K562 (cell line): ENCODE measurements around the gene GLDC.

ENCODE experiments used
- ATF2 ChIP-seq: sonication (generic); formaldehyde crosslinking; IDR thresholded peaks from 2 replicates; pipeline ENCODE4 v1.8.1; 2022; ENCODE audit warnings: missing genetic modification reagents
- CCAR2 ChIP-seq: fragments of 200-400 bp; formaldehyde crosslinking; IDR thresholded peaks from 2 replicates; pipeline ENCODE4 v1.6.1; 2017; ENCODE audit warnings: mild to moderate bottlenecking, low read depth, low read length
- CHD2 ChIP-seq: IDR thresholded peaks from 2 replicates; pipeline ENCODE4 v1.6.1; 2011; ENCODE audit warnings: low read depth, low read length
- COPS2 ChIP-seq: fragments of 450-650 bp; conservative IDR thresholded peaks from 2 replicates; pipeline ENCODE4 v1.6.1; 2016; ENCODE audit warnings: mild to moderate bottlenecking, moderate library complexity
- ELF4 ChIP-seq: fragments of 450-650 bp; formaldehyde crosslinking; IDR thresholded peaks from 2 replicates; pipeline ENCODE4 v1.4.0; 2022; ENCODE audit warnings: missing genetic modification characterization
- FOXM1 ChIP-seq, 2 experiments: fragments of 450-650 bp in 1 of 2; sonication (generic) in 1 of 2; formaldehyde crosslinking in 1 of 2; IDR thresholded peaks; 2 replicates each; pipeline versions ENCODE4 v1.6.1 to v1.9.0; 2017 to 2022; ENCODE audit warnings: low read depth in 2 of 2, mild to moderate bottlenecking in 2 of 2, missing genetic modification reagents in 1 of 2, moderate library complexity in 1 of 2
- FOXP4 ChIP-seq: sonication (generic); formaldehyde crosslinking; IDR thresholded peaks from 2 replicates; pipeline ENCODE4 v1.8.0; 2022; ENCODE audit warnings: mild to moderate bottlenecking, missing genetic modification reagents, borderline replicate concordance
- POLR2A ChIP-seq: fragments of 450-650 bp; conservative IDR thresholded peaks from 2 replicates; pipeline ENCODE4 v1.6.1; 2016
- SMAD3 ChIP-seq: fragments of 450-650 bp; formaldehyde crosslinking; conservative IDR thresholded peaks from 2 replicates; pipeline ENCODE4 v1.4.0; 2020; ENCODE audit warnings: mild to moderate bottlenecking
- SOX6 ChIP-seq: fragments of 450-650 bp; IDR thresholded peaks from 2 replicates; pipeline ENCODE4 v1.6.1; 2014; ENCODE audit warnings: mild to moderate bottlenecking
- SP1 ChIP-seq: sonication (generic); formaldehyde crosslinking; IDR thresholded peaks from 2 replicates; pipeline ENCODE4 v1.8.1; 2022; ENCODE audit warnings: mild to moderate bottlenecking, missing genetic modification reagents
- TCF7L2 ChIP-seq: fragments of 150-350 bp; IDR thresholded peaks from 2 replicates; pipeline ENCODE4 v1.6.1; 2016; ENCODE audit warnings: low read depth, mild to moderate bottlenecking, low read length, moderate library complexity
- ZNF175 ChIP-seq: fragments of 200-800 bp; sonication (Bioruptor generic); IDR thresholded peaks from 2 replicates; pipeline ENCODE4 v1.6.1; 2016; ENCODE audit warnings: low read depth, mild to moderate bottlenecking, missing genetic modification characterization, missing compliant biosample characterization

- no peak for TF ChIP-seq COPS2
- TF ChIP-seq POLR2A = no peak
- TF ChIP-seq TCF7L2 = no peak
- TF ChIP-seq SOX6 = no peak
- TF ChIP-seq SP1 (CRISPR knock-in tag) = no peak
- TF ChIP-seq ELF4 (CRISPR knock-in tag) = no peak
- no peak for TF ChIP-seq ATF2 (CRISPR knock-in tag)
- no peak for TF ChIP-seq FOXM1 (IDR thresholded peaks at IDR 0.05; ENCODE audit: low read depth)
- TF ChIP-seq FOXM1 (CRISPR knock-in tag; IDR thresholded peaks at IDR 0.05; ENCODE audit: low read depth) = no peak
- no peak for TF ChIP-seq SMAD3 (CRISPR knock-in tag)
- no peak for TF ChIP-seq CCAR2
- no peak for TF ChIP-seq ZNF175
- TF ChIP-seq CHD2 = no peak
- TF ChIP-seq FOXP4 (CRISPR knock-in tag) = no peak
These were observed 52.7 kb downstream of the GLDC start for GRCh38 chr9:6592791-6593190.
